IMR-90 (cell line): ENCODE data around the gene TEX2. TPM values are rescaled to one million over a fixed set of nuclear protein-coding genes. Genes with fewer than 3 reads are reported as not detected.

ENCODE experiments used
- ATAC-seq: fragments of 200-7000 bp; cut with Tn5 transposase; 2 replicates; pipeline ENCODE4 v1.9.1; 2020; ENCODE audit warnings: low read depth, mild to moderate bottlenecking, moderate library complexity
- BruUV-seq: library from RNA; stranded (reverse); fragments of 400-500 nt; replicated peaks from 2 replicates; lab custom pipeline; 2021; lab: Mats Ljungman, UMichigan
- CTCF ChIA-PET: fragments of 300-600 bp; formaldehyde crosslinking; extraction: SDS; loops from one replicate; lab custom pipeline; 2021; ENCODE audit warnings: antibody characterized with exemption; lab: Yijun Ruan, JAX
- POLR2A ChIA-PET: fragments of 300-600 bp; sonication (Branson Sonifier 250); formaldehyde crosslinking; loops from one replicate; lab custom pipeline; 2022; ENCODE audit warnings: antibody characterized with exemption; ENCODE audit not compliant: unreplicated experiment; lab: Charles Lee
- DNase-seq: peaks from one replicate; pipeline ENCODE4 v3.0.0; 2013
- H2AFZ ChIP-seq: replicated peaks from 2 replicates; pipeline ENCODE3; 2013; ENCODE audit warnings: low read length, mild to moderate bottlenecking; ENCODE audit not compliant: poor library complexity
- H2AK5ac ChIP-seq: 2 replicates; pipeline ENCODE4 v1.6.1; 2013; ENCODE audit warnings: low read depth, low read length, inconsistent platforms
- H2AK9ac ChIP-seq: replicated peaks from 2 replicates; pipeline ENCODE3; 2013; ENCODE audit warnings: mild to moderate bottlenecking, low read depth, low read length, moderate library complexity; ENCODE audit not compliant: poor library complexity
- H2BK120ac ChIP-seq: 2 replicates; pipeline ENCODE4 v1.6.1; 2013; ENCODE audit warnings: low read depth, low read length, inconsistent platforms
- H2BK15ac ChIP-seq: 3 replicates; pipeline ENCODE4 v1.6.1; 2013; ENCODE audit warnings: low read depth, low read length, inconsistent platforms
- H2BK20ac ChIP-seq: 2 replicates; pipeline ENCODE4 v1.6.1; 2013; ENCODE audit warnings: low read depth, mild to moderate bottlenecking, inconsistent platforms, low read length, moderate library complexity
- H2BK5ac ChIP-seq: 2 replicates; pipeline ENCODE4 v1.6.1; 2013; ENCODE audit warnings: mild to moderate bottlenecking, low read depth, low read length, inconsistent platforms; ENCODE audit not compliant: poor library complexity, severe bottlenecking
- H3K14ac ChIP-seq: replicated peaks from 2 replicates; pipeline ENCODE4 v1.6.1; 2013; ENCODE audit warnings: low read depth, low read length, inconsistent platforms
- H3K18ac ChIP-seq: 2 replicates; pipeline ENCODE4 v1.6.1; 2013; ENCODE audit warnings: low read depth, low read length, control low read depth
- H3K23ac ChIP-seq: 2 replicates; pipeline ENCODE4 v1.6.1; 2013; ENCODE audit warnings: low read depth, low read length, inconsistent platforms
- H3K27ac ChIP-seq: 2 replicates; pipeline ENCODE4 v1.5.1; 2013; ENCODE audit warnings: mild to moderate bottlenecking, control low read depth, low read length; ENCODE audit not compliant: insufficient read depth
- H3K27me3 ChIP-seq: 2 replicates; pipeline ENCODE4 v1.6.1; 2013; ENCODE audit warnings: low read length; ENCODE audit not compliant: control insufficient read depth, insufficient read depth
- H3K36me3 ChIP-seq: 2 replicates; pipeline ENCODE4 v1.6.1; 2013; ENCODE audit warnings: low read length, mixed read lengths; ENCODE audit not compliant: control insufficient read depth, insufficient read depth
- H3K4ac ChIP-seq: 2 replicates; pipeline ENCODE4 v1.6.1; 2013; ENCODE audit warnings: low read depth, low read length, inconsistent platforms
- H3K4me1 ChIP-seq: 2 replicates; pipeline ENCODE4 v1.6.1; 2013; ENCODE audit warnings: low read length, mixed read lengths; ENCODE audit not compliant: control insufficient read depth, insufficient read depth
- H3K4me2 ChIP-seq: 2 replicates; pipeline ENCODE4 v1.6.1; 2013; ENCODE audit warnings: low read depth, mild to moderate bottlenecking, control low read depth, low read length, moderate library complexity
- H3K4me3 ChIP-seq: 2 replicates; pipeline ENCODE4 v1.5.1; 2013; ENCODE audit warnings: low read depth, mild to moderate bottlenecking, control low read depth, low read length, moderate library complexity; ENCODE audit not compliant: insufficient read depth
- H3K56ac ChIP-seq: 2 replicates; pipeline ENCODE4 v1.6.1; 2013; ENCODE audit warnings: low read length, inconsistent platforms; ENCODE audit not compliant: insufficient read depth; ENCODE audit errors: extremely low read depth
- H3K79me1 ChIP-seq, 2 experiments: 2 replicates each; pipeline ENCODE4 v1.6.1; 2013; ENCODE audit warnings: low read length in 2 of 2, inconsistent platforms in 1 of 2, low read depth in 1 of 2
- H3K9ac ChIP-seq: 2 replicates; pipeline ENCODE4 v1.6.1; 2013; ENCODE audit warnings: low read depth, low read length, control low read depth
- H3K9me1 ChIP-seq: 2 replicates; pipeline ENCODE4 v1.6.1; 2013; ENCODE audit warnings: low read length, inconsistent platforms; ENCODE audit not compliant: insufficient read depth
- H3K9me3 ChIP-seq: 2 replicates; pipeline ENCODE4 v1.6.1; 2013; ENCODE audit warnings: low read length; ENCODE audit not compliant: control insufficient read depth, insufficient read depth
- H4K20me1 ChIP-seq: 2 replicates; pipeline ENCODE4 v1.6.1; 2013; ENCODE audit warnings: low read length, inconsistent platforms; ENCODE audit not compliant: insufficient read depth
- H4K5ac ChIP-seq: 2 replicates; pipeline ENCODE4 v1.6.1; 2013; ENCODE audit warnings: mild to moderate bottlenecking, low read depth, low read length, control low read depth
- H4K8ac ChIP-seq, 2 experiments: 2 replicates each; pipeline ENCODE4 v1.6.1; 2013; ENCODE audit warnings: low read depth in 2 of 2, low read length in 2 of 2, control low read depth in 1 of 2, inconsistent platforms in 1 of 2
- H4K91ac ChIP-seq: 2 replicates; pipeline ENCODE4 v1.6.1; 2013; ENCODE audit warnings: low read depth, low read length, inconsistent platforms; ENCODE audit not compliant: insufficient read depth
- BHLHE40 ChIP-seq: fragments of 150-350 bp; IDR thresholded peaks from 2 replicates; pipeline ENCODE4 v1.6.1; 2016; ENCODE audit warnings: mild to moderate bottlenecking, low read depth, low read length
- CEBPB ChIP-seq: IDR thresholded peaks from 2 replicates; pipeline ENCODE4 v1.6.1; 2012; ENCODE audit warnings: low read depth, low read length, improper control_type of control experiment
- MAFK ChIP-seq: IDR thresholded peaks from 2 replicates; pipeline ENCODE4 v1.6.1; 2012; ENCODE audit warnings: low read depth, low read length, improper control_type of control experiment
- MAZ ChIP-seq: IDR thresholded peaks from 2 replicates; pipeline ENCODE4 v1.6.1; 2012; ENCODE audit warnings: low read depth, mild to moderate bottlenecking, low read length, improper control_type of control experiment, moderate library complexity, borderline replicate concordance
- USF2 ChIP-seq: fragments of 150-350 bp; IDR thresholded peaks from 2 replicates; pipeline ENCODE4 v1.6.1; 2017; ENCODE audit warnings: mild to moderate bottlenecking, antibody characterized with exemption, low read length, low read depth
- WGBS, 2 experiments: methylation state at CpG; one replicate each; pipeline versions ENCODE4 v1.1.5 to v1.1.7; 2013; ENCODE audit warnings: missing lambda C conversion rate in 2 of 2; ENCODE audit not compliant: insufficient read length in 1 of 2; ENCODE audit errors: extremely low coverage in 2 of 2; 5-methylcytosine and 5-hydroxymethylcytosine counted together
- dilution Hi-C: fragments of 300-500 bp; cut with HindIII; formaldehyde crosslinking; loops from one replicate; pipeline ENCODE4 v1.14.3; 2018; ENCODE audit warnings: low sequenced_read_pairs; ENCODE audit not compliant: unreplicated experiment
- in situ Hi-C: fragments of 300-500 bp; cut with MboI; formaldehyde crosslinking; loops from 3 replicates; pipeline ENCODE4 v1.14.3; 2019; ENCODE audit warnings: low sequenced_read_pairs, inconsistent platforms, mixed read lengths
- intact Hi-C: fragments of 100-400 bp; cut with micrococcal nuclease; formaldehyde crosslinking; loops from 2 replicates; pipeline ENCODE4 v1.10.0; 2022
- polyA plus RNA-seq, 3 experiments: library from polyadenylated mRNA; depleted of rRNA; stranded (reverse); fragments of >200 nt; gene quantifications; 2 replicates each; pipeline ENCODE4 v1.2.3, GENCODE V29; 2012; ENCODE audit warnings: low replicate concordance in 1 of 3
- total RNA-seq: library from RNA; depleted of rRNA; stranded (reverse); fragments of >200 nt; gene quantifications from 2 replicates; pipeline ENCODE4 v1.2.3, GENCODE V29; 2012

Gene TEX2
- total and polyA plus RNA-seq, 2 of the 4 experiments (the other 2 are of a cell fraction), result 18.2 to 21.9 TPM

GRCh38 chr17:64230791-64231408 lies 32.2 kb downstream of the TEX2 start:
- DNase-seq, result peak; percentile 97
- TF ChIP-seq MAZ, result no peak
- TF ChIP-seq MAFK, result peak; percentile 5; the same call in 1 of the 2 replicates
- TF ChIP-seq BHLHE40, result 0 out of 2 replicates have a peak, but pooled peaks have one; percentile 11
- TF ChIP-seq CEBPB, result peak; percentile 51; the same call in 1 of the 2 replicates
- peak; percentile 67 for TF ChIP-seq USF2
- peak; percentile 94 for ATAC-seq
- ChIA-PET POLR2A (no interaction called here), CTCF (interaction anchor here (0.7 to 0.9 kb wide), 2 partner anchors 9 to 31 kb away, joined by 3 read pairs; no protein-coding TSS in a partner anchor)
- Histone ChIP-seq H3K36me3 (no peaks in the 10 kb centered on the region), H2AFZ (no peak overlapping the region), H3K23ac (peak overlapping the region; percentile 66), H2BK15ac (peak overlapping the region; percentile 16; the same call in 1 of the 3 replicates), H3K27me3 (no peaks in the 10 kb centered on the region), H2AK5ac (peak overlapping the region; percentile 90), H3K79me1 (peaks cover 39 to 51% of the 10 kb centered on the region in 2 experiments), H3K14ac (peak overlapping the region; percentile 82), H2BK5ac (peak overlapping the region; percentile 85), H3K9me3 (no peaks in the 10 kb centered on the region), H4K20me1 (peaks cover 4% of the 10 kb centered on the region), H3K4ac (peak overlapping the region; percentile 51), H3K4me1 (peaks cover 14% of the 10 kb centered on the region), H3K56ac (no peak overlapping the region; the same call in 1 of the 2 replicates), H3K9ac (no peak overlapping the region), H2AK9ac (no peak overlapping the region), H3K4me3 (no peak overlapping the region), H3K4me2 (peak overlapping the region; percentile 53), H3K27ac (peak overlapping the region; percentile 96), H2BK120ac (peak overlapping the region; percentile 45), H4K5ac (peak overlapping the region; percentile 55), H3K18ac (peak overlapping the region; percentile 80), H4K91ac (peak overlapping the region; percentile 85), H3K9me1 (peaks cover 17% of the 10 kb centered on the region), H2BK20ac (peak overlapping the region; percentile 84), H4K8ac (peak overlapping the region; percentile 74 to 84; a peak in 3 of 4 replicates)
- in situ Hi-C loops (no loop called here), intact Hi-C loops (loop anchor here (2.0 kb wide), 1 partner anchor 52 kb away; no protein-coding TSS in a partner anchor), dilution Hi-C loops (no loop called here)
- BruUV-seq, result no TSS peak
- no CpG with 5 or more reads among the region's 1 CpG for WGBS, 2 experiments
